Cardiac muscle cell (in vitro differentiated cells and primary cell): ENCODE measurements around the gene BRINP1. TPM values are rescaled to one million over a fixed set of nuclear protein-coding genes. Genes with fewer than 3 reads are reported as not detected.
"Not testable (repeated sequence)": the region's sequence is repeated elsewhere in the genome, so short reads cannot be mapped to it uniquely, and the experiment has no call there.

ENCODE experiments used
- DNase-seq, 2 donors: peaks; one replicate each; pipeline versions ENCODE4 v3.0.0 to v3.0.0-alpha.2; 2010 to 2017; ENCODE audit warnings: low read depth in 1 of 2, low spot score in 1 of 2
- H3K27ac ChIP-seq: fragments of 200-600 bp; sonication (generic); 2 replicates; pipeline ENCODE4 v1.5.1; 2016
- H3K27me3 ChIP-seq: fragments of 200-600 bp; sonication (generic); 2 replicates; pipeline ENCODE4 v1.6.0; 2016; ENCODE audit warnings: control low read depth
- H3K36me3 ChIP-seq: fragments of 200-600 bp; sonication (generic); 2 replicates; pipeline ENCODE4 v1.5.1; 2016; ENCODE audit warnings: control low read depth
- H3K4me1 ChIP-seq: fragments of 200-600 bp; sonication (generic); 2 replicates; pipeline ENCODE4 v1.8.1; 2017; ENCODE audit warnings: low read depth, mild to moderate bottlenecking, mixed run types
- H3K4me3 ChIP-seq: fragments of 200-600 bp; sonication (generic); 2 replicates; pipeline ENCODE4 v1.5.1; 2016; ENCODE audit warnings: mild to moderate bottlenecking
- H3K9me3 ChIP-seq: fragments of 200-600 bp; sonication (generic); 2 replicates; pipeline ENCODE4 v1.5.1; 2017; ENCODE audit warnings: low read depth, mild to moderate bottlenecking, control low read depth
- polyA plus RNA-seq: library from polyadenylated mRNA; unstranded; fragments of >200 nt; fragmentation: Nextera tagmentation; extraction: Ambion mirVana; gene quantifications from 2 replicates; pipeline ENCODE4 v1.2.1, GENCODE V29; 2016
- total RNA-seq: library from RNA; depleted of rRNA; stranded (reverse); fragments of >200 nt; gene quantifications from 2 replicates; pipeline ENCODE4 v1.2.3, GENCODE V29; 2016
- TF ChIP-seq, protein P1 (sequence below): IDR thresholded peaks from 2 replicates; pipeline ENCODE4 v1.5.1; 2012; ENCODE audit warnings: low read depth, mild to moderate bottlenecking, low read length

Gene BRINP1
- total and polyA plus RNA-seq, 2 experiments from 2014 or later: 4.5 to 5.2 TPM

DNA sequence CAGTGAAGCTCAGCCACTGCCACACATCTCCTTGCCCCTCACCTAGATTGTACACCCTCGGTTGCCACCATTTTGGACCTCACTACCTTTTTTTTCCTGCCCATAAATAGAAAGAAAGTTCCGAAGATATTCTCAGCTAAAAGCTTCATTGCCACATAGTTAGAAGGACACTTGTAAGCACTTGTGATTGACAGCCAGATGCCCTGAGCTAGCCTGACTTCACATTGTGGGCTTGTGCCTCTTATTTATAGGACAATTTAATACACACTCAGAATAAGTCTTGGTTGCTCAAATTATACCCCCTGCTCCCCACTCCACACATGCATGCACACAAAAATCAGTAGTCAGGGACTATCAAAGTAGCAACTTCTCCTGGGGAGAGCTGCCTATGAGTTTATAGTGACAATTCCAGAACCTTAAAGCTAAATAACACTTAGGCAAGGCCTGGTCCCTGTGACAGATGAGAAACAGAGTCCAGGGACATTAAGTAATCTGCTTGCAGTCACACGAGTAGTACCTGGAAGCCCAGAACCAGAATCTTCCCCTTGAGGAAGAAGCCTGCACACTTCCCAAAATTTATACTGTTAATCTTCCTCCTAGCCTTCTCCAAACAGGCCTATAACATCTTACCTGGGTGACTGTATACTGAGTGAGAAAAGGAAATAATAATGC is 184.8 kb downstream of the BRINP1 start:
- H3K4me1 ChIP-seq: peaks cover 8% of the 10 kb centered on the region
- H3K36me3 ChIP-seq: no peaks in the 10 kb centered on the region
- H3K27ac ChIP-seq: peak overlapping the region; percentile 48
- H3K27me3 ChIP-seq: no peaks in the 10 kb centered on the region
- no peaks in the 10 kb centered on the region for H3K9me3 ChIP-seq
- DNase-seq: no peak
- TF ChIP-seq, protein P1, sequence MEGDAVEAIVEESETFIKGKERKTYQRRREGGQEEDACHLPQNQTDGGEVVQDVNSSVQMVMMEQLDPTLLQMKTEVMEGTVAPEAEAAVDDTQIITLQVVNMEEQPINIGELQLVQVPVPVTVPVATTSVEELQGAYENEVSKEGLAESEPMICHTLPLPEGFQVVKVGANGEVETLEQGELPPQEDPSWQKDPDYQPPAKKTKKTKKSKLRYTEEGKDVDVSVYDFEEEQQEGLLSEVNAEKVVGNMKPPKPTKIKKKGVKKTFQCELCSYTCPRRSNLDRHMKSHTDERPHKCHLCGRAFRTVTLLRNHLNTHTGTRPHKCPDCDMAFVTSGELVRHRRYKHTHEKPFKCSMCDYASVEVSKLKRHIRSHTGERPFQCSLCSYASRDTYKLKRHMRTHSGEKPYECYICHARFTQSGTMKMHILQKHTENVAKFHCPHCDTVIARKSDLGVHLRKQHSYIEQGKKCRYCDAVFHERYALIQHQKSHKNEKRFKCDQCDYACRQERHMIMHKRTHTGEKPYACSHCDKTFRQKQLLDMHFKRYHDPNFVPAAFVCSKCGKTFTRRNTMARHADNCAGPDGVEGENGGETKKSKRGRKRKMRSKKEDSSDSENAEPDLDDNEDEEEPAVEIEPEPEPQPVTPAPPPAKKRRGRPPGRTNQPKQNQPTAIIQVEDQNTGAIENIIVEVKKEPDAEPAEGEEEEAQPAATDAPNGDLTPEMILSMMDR: no peak
- no peak overlapping the region for H3K4me3 ChIP-seq

DNA sequence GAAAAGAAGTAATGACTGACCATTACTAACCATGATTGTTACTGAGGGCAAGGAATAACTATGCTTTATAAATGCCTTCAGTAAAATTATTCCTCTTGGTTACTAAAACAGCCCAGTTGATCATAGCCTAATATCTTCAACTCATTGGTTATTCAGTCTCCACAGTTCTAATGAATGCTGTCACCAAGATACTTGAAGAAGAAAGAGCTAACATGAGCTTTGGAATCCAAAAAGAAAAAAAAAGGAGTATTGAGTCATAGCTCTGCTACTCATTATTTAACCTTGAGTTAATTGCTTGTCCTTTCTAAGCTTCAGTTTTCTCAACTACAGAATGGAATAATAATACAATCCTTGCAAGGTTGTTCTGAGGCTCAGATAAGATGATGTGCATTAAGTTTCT is 187.7 kb downstream of the BRINP1 start:
- H3K4me3 ChIP-seq: no peak overlapping the region
- no peaks in the 10 kb centered on the region for H3K9me3 ChIP-seq
- H3K4me1 ChIP-seq: peaks cover 17% of the 10 kb centered on the region
- no peak for DNase-seq
- no peaks in the 10 kb centered on the region for H3K27me3 ChIP-seq
- no peaks in the 10 kb centered on the region for H3K36me3 ChIP-seq
- H3K27ac ChIP-seq: no peak overlapping the region
- TF ChIP-seq, protein P1: no peak

DNA sequence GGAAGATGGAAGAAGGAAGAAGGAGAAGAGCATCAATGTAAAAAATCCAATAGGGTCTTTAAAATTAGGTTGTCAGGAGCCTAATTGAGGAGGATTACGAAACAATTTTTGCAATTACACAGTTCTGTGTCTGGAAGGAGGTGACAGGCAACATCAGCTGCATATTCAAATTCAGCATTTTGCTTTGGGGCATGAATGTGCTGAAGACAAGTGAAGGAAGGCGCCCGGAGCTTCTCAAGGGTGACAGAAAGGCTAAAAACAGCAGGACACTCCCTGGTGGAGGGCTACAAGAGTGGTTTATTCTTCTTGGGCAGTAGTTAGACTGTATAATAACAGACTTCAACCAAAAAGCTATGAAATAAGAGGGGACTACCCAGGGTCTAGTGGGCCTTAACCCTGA is 188.3 kb downstream of the BRINP1 start:
- TF ChIP-seq, protein P1: no peak
- no peak for DNase-seq
- H3K4me1 ChIP-seq: peaks cover 17% of the 10 kb centered on the region
- no peaks in the 10 kb centered on the region for H3K9me3 ChIP-seq
- H3K27ac ChIP-seq: no peak overlapping the region
- H3K4me3 ChIP-seq: no peak overlapping the region
- H3K36me3 ChIP-seq: no peaks in the 10 kb centered on the region
- H3K27me3 ChIP-seq: no peaks in the 10 kb centered on the region

DNA sequence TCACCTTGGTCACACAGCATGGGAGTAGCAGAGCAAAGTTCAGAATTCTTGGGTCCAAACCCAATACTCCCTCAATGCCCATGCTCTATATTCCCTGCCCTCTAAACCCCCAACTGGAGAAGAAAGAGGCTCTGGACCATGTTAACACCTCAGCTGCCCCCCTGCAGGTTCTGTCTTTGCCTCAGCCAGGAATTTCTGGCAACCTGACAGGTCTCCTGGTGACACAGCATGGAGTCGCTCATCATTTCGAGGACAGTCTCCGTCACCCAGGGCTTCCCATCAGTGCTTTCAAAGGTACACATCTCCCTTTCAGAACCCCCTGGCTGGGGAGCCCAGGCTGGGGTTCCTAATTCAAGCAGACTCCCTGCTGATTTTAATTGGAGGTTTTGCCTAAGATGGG is 189.5 kb downstream of the BRINP1 start:
- no peaks in the 10 kb centered on the region for H3K9me3 ChIP-seq
- no peaks in the 10 kb centered on the region for H3K36me3 ChIP-seq
- no peaks in the 10 kb centered on the region for H3K27me3 ChIP-seq
- TF ChIP-seq, protein P1: no peak
- H3K4me3 ChIP-seq: no peak overlapping the region
- H3K4me1 ChIP-seq: peaks cover 17% of the 10 kb centered on the region
- peak overlapping the region; percentile 15 for H3K27ac ChIP-seq
- no peak for DNase-seq

DNA sequence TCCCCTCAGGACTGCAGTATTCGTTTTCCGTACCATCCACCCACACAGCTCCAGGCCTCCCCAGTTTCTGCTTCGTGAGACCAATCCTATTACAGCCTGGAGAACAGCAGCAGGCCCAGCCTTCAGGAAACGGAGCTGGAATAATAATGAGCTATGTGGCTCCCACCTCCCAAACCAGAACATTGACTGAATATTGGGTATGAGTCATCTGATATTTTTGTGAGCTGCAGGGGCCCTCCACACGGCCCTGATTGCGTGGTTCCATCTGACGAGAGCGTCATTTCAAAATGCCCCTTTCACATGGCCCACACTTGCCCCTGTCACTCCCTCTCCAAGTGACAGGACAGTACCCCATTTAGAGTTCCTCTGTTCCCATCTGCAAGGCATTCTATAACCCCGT is 192.0 kb downstream of the BRINP1 start:
- TF ChIP-seq, protein P1: no peak
- Histone ChIP-seq H3K9me3 (no peaks in the 10 kb centered on the region), H3K4me1 (peaks cover 14% of the 10 kb centered on the region), H3K27ac (no peak overlapping the region), H3K36me3 (no peaks in the 10 kb centered on the region), H3K4me3 (no peak overlapping the region), H3K27me3 (no peaks in the 10 kb centered on the region)
- DNase-seq: no peak

DNA sequence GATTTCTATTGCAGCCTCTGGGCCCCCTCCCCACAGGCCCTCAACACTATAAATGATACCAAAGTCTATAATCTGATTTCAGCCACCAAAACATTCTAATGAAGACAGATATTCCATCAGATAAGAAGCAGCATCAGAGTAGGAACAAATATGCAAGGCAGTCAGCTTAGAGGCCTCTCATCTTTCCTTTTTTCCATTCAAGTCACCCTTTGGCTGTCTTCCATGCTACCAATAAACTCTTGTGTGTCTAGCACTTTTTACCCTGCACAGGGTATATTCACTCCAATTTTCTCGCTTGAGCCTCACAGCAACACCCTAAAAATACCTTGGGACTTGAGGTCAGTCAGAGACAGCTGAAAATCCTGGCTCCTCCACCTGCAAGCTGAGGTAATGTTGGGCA is 193.7 kb downstream of the BRINP1 start:
- Histone ChIP-seq H3K27me3 (no peaks in the 10 kb centered on the region), H3K4me3 (no peak overlapping the region), H3K4me1 (peaks cover 14% of the 10 kb centered on the region), H3K36me3 (no peaks in the 10 kb centered on the region), H3K27ac (peak overlapping the region; percentile 49), H3K9me3 (no peaks in the 10 kb centered on the region)
- TF ChIP-seq, protein P1: no peak
- DNase-seq: no peak

DNA sequence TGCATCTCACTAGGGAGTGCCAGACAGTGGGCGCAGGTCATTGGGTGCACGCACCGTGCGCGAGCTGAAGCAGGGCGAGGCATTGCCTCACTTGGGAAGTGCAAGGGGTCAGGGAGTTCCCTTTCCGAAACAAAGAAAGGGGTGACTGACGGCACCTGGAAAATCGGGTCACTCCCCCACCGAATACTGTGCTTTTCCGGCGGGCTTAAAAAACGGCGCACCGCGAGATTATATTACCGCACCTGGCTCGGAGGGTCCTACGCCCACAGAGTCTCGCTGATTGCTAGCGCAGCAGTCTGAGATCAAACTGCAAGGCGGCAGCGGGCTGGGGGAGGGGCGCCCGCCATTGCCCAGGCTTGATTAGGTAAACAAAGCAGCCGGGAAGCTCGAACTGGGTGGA is 200.0 kb downstream of the BRINP1 start:
- not testable (repeated sequence) for H3K9me3 ChIP-seq
- peak overlapping the region; percentile 78 for H3K27ac ChIP-seq
- peak overlapping the region; percentile 24 for H3K4me3 ChIP-seq

More for the DNA sequence above, 200.0 kb downstream of the BRINP1 start:
- not testable (repeated sequence) for H3K4me1 ChIP-seq, H3K27me3 ChIP-seq, H3K36me3 ChIP-seq
- peak in 1 of 2 donors; percentile 32 for DNase-seq
